Dermis microvascular lymphatic vessel endothelial cell (primary cell): ENCODE data around the gene PIGP. TPM values are rescaled to one million over a fixed set of nuclear protein-coding genes. Genes with fewer than 3 reads are reported as not detected.
"Not testable (repeated sequence)": the region's sequence is repeated elsewhere in the genome, so short reads cannot be mapped to it uniquely, and the experiment has no call there.

Experiments
- DNase-seq, 2 donors: peaks; one replicate each; pipeline versions ENCODE4 v3.0.0 to v3.0.0-alpha.2; 2010; ENCODE audit warnings: low read depth in 2 of 2
- total RNA-seq: library from RNA; depleted of rRNA; stranded (reverse); fragments of >200 nt; gene quantifications from 2 replicates; pipeline ENCODE4 v1.2.1, GENCODE V29; 2014

PIGP gene
- total RNA-seq = 2.6 and 3.9 TPM in 2 replicates

DNA sequence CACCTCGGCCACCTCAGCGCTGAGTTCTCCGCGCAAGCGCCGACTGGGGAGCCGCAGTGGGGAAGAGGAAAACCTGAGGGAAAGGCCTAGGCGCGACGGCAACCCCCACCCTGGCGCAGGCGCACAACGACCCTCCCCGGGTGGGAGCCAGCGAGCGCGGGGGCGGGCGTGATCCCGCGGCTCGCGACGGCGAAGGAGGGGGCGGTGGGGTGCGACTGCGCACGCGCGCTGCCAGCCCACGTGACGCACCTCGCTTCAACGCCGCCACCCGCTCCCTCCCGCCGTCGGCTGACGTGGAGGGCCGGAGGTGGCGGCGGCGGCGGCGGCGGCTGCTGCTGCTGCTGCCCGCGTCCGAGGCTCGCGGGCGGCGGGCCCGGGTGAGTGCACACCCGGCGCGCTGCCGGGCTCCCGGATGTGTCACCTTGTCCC, at the start of gene PIGP, which contains the start of gene TTC3:
Gene PIGP (minus strand): TSS at position 84 of the 429 bp plus-strand sequence. CDS start 556 bp downstream, outside the sequence.
Gene TTC3 (plus strand): TSS at position 267 of the 429 bp plus-strand sequence. CDS start 14,004 bp downstream, outside the sequence.
- DNase-seq = peak; percentile 87 to 96

- DNase-seq = no peak
Measured at GRCh38 chr21:37119421-37120218, 46.7 kb upstream of the PIGP start.

- no peak for DNase-seq
Measured at GRCh38 chr21:37118187-37118826, 45.4 kb upstream of the PIGP start.

- DNase-seq = no peak
Measured at GRCh38 chr21:37117204-37117603, 44.3 kb upstream of the PIGP start.

DNA sequence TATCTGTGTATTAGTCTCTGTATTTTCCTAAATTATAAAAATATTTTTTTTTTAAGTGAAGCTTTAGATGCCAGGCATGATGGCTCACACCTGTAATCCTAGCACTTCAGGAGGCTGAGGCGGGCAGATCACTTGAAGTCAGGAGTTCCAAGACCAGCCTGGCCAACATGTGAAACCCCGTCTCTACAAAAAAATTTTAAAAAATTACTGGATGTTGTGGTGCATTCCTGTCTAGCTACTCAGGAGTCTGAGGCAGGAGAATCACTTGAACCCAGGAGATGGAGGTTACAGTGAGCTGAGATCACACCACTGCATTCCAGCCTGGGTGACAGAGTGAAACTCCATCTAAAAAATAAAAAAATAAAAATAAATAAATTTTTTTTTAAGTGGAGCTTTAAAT, 43.6 kb upstream of the PIGP start:
- not testable (repeated sequence) for DNase-seq

DNA sequence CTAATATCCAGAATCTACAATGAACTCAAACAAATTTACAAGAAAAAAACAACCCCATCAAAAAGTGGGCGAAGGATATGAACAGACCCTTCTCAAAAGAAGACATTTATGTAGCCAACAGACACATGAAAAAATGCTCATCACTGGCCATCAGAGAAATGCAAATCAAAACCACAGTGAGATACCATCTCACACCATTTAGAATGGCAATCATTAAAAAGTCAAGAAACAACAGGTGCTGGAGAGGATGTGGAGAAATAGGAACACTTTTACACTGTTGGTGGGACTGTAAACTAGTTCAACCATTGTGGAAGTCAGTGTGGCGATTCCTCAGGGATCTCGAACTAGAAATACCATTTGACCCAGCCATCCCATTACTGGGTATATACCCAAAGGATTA, 41.4 kb upstream of the PIGP start:
- not testable (repeated sequence) for DNase-seq

DNA sequence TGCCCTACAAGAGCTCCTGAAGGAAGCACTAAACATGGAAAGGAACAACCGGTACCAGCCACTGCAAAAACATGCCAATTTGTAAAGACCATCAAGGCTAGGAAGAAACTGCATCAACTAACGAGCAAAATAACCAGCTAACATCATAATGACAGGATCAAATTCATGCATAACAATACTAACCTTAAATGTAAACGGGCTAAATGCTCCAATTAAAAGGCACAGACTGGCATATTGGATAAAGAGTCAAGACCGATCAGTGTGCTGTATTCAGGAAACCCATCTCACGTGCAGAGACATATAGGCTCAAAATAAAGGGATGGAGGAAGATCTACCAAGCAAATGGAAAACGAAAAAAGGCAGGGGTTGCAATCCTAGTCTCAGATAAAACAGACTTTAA, 38.2 kb upstream of the PIGP start:
- DNase-seq = not testable (repeated sequence)

DNA sequence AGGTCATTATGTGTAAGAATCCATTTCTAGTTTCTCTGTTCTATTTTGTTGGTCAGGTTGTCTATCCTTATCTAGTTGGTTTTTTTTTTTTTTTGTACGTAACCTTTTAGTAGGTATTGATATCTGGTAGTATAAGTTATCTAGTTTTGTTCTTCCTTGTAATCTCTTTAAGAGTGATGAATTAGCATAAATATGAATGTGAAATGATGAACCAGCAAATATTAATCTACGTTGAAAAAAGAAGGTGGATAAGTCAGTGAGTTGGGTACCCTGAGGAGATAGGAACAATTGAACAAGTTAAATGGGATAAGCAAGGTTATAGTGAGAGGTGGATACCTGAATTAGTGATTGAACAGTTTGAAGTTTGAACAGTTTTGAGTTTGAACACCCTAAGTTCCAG, 34.1 kb upstream of the PIGP start:
- no peak for DNase-seq

DNA sequence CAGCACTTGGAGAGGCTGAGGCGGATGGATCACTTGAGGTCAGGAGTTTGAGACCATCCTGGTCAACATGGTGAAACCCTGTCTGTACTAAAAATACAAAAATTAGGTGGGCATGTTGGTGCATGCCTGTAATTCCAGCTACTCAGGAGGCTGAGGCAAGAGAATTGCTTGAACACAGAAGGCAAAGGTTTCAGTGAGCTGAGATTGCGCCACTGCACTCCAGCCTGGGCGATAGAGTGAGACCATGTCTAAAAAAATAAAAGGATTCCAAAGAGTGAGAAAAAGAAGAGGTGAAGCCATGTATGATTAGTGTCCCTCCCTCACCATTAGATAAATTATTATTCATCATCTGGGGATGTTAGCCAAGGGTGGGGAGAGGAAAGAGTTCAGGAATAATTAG, 29.9 kb upstream of the PIGP start:
- not testable (repeated sequence) for DNase-seq

- DNase-seq = no peak
Measured at GRCh38 chr21:37101384-37101783, 28.5 kb upstream of the PIGP start.

- no peak for DNase-seq
Measured at GRCh38 chr21:37100316-37100715, 27.4 kb upstream of the PIGP start.

DNA sequence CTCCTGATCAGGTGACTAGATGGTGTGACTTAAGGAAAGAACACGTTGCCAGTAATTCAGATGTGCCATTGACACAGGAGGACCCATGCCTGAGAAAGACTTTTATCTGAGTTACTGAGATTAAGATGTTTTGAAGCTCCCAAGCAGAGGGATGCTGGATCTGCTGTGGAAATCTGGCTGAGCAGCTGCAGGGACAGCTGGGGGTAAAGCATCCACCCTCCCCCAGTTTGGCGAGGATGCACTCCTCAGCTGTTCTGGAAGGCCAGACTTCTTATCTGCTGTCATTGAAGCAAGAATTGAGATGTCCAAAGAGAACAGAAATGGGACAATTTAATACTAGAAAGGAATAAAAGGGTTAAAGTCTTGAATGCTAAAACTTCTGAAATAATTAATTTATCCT, 25.9 kb upstream of the PIGP start:
- DNase-seq = no peak

DNA sequence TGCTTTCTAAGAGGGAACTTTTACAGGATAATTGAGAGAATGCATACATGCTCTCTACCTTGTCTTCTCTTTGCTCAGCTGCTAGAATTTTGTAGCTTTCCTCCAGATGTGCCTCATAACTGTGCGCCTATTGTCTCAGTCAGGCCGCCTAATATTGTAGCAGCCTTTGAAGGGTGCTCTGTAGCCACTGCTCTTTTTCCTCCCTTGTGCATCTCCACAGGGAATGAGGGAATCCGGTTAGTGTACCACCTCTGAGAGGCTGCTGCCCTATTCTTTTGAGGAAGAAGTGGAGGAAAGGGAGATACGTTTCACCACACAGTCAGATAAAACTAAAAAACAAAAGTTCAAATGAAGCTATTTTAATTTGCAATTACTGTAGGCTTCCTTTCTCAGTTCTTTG, 22.9 kb upstream of the PIGP start:
- DNase-seq = no peak

GRCh38 chr21:37093977-37094376, 21.1 kb upstream of the PIGP start:
- no peak for DNase-seq

GRCh38 chr21:37088186-37088735, 15.4 kb upstream of the PIGP start:
- no peak for DNase-seq

- DNase-seq = peak; percentile 10 to 58
Measured at GRCh38 chr21:37087188-37087587, 14.3 kb upstream of the PIGP start.

DNA sequence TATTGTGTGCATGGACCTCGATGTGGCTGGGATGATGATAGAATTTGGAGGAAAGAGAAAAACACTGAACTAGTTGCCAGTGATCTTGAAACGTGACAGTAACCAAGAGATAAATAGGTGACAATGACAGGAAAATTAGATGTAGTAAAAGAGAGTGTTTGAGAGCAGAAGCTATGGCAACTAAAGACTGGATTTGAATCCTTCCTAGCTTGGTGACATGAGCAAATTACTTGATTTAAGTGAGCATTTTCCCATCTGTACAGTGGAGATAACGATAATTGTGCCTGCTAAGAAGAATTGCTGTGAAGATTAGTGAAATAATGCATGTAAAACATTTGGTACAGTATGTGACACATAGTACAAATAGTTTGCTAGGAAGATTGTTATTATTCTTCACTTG, 12.9 kb upstream of the PIGP start:
- DNase-seq = no peak

DNA sequence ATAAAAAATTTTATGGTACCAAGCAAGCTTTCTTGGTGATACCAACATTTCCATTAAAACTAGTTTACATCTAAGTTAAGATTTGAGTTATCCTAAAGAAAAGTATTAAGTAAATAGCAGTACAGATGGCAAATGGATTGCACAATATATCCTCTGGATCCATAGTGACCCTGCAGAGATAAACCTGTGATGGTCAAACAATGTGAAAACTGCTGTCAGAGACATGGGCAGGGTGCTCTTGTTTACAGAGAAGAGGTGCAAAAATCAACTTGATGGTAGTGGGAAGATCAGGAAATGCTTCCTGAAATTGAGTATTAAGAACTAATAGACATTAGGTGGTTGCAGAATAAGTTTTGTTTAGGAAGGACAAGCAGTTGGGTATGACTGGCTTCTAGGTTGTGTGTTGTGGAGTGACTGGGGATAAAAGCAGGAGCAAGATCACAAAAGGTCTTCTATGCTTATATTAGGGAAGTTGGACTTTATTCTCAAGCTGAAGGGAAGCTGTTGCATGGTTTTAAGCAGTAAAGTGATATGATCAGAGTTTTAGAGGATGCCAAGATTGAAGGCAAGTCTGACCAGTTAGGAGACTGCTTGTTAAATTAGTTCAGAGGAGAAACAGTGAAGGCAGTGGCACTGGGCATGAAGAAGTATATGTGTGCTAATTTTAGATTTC, 10.1 kb upstream of the PIGP start:
- no peak for DNase-seq

- DNase-seq = no peak
Measured at GRCh38 chr21:37082375-37082774, 9.5 kb upstream of the PIGP start.

DNA sequence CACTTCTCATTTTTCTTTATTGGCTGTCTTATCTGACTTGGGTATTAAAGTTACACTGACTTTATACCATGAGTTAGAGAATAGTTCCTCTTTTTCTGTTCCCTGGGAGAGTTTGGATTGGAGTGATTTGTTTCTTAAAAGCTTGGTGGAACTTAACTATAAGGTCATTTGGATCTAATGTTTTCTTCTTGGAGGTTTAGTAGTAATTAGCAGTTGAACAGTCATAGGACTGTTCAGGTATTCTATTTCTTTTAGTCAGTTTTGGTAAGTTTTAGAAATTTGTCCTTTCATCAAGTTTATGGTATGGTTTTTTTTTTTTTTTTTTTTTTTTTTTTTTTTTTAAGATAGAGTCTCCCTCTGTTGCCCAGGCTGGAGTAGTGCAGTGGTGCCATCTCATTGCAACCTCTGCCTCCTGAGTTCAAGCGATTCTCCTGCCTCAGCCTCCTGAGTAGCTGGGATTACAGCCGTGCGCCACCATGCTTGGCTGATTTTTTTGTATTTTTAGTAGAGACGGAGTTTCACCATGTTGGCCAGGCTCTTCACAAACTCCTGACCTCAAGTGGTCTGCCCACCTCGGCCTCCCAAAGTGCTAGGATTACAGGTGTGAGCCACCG, 6.4 kb upstream of the PIGP start:
- DNase-seq = peak in 1 of 2 donors; percentile 13

DNA sequence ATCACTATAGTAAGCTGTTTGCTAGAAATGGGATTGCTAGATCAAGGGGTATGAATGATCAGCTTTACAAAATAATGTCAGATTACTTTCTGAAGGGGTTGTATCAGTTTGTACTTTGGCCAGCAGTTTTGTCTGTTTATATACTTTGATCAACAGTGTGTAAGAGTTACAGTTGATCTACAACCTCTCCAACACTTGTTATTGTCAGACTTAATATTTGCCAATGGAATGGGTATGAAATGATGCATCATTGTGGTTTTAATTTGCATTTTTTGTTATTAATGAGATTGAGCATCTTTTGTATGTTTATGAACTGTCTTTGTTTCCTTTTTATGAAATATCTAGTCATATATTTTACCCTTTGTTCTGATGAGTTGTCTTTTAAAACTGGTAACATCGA, 4.5 kb upstream of the PIGP start:
- no peak for DNase-seq
